Ishikawa (cell line): ENCODE data around the gene FAN1.

Experiments
- CEBPB ChIP-seq: IDR thresholded peaks from 2 replicates; pipeline ENCODE4 v1.6.1; 2012
- CREB1 ChIP-seq: IDR thresholded peaks from 2 replicates; pipeline ENCODE4 v1.6.1; 2012; ENCODE audit warnings: low read depth
- EGR1 ChIP-seq: IDR thresholded peaks from 2 replicates; pipeline ENCODE4 v1.6.1; 2012
- EP300 ChIP-seq: IDR thresholded peaks from 2 replicates; pipeline ENCODE4 v1.6.1; 2012; ENCODE audit warnings: borderline replicate concordance
- FOXM1 ChIP-seq: IDR thresholded peaks from 2 replicates; pipeline ENCODE4 v1.6.1; 2012; ENCODE audit warnings: low read depth, borderline replicate concordance
- MAX ChIP-seq: IDR thresholded peaks from 2 replicates; pipeline ENCODE4 v1.6.1; 2012
- NFIC ChIP-seq: IDR thresholded peaks from 2 replicates; pipeline ENCODE4 v1.6.1; 2012
- RAD21 ChIP-seq: IDR thresholded peaks from 2 replicates; pipeline ENCODE4 v1.6.1; 2012; ENCODE audit warnings: low read depth
- REST ChIP-seq: IDR thresholded peaks from 2 replicates; pipeline ENCODE4 v1.6.1; 2012; ENCODE audit warnings: low read depth, mild to moderate bottlenecking
- TAF1 ChIP-seq: IDR thresholded peaks from 2 replicates; pipeline ENCODE4 v1.6.1; 2012; ENCODE audit warnings: low read depth, mild to moderate bottlenecking
- TCF12 ChIP-seq: IDR thresholded peaks from 2 replicates; pipeline ENCODE4 v1.6.1; 2012; ENCODE audit warnings: low read depth
- TEAD4 ChIP-seq: IDR thresholded peaks from 2 replicates; pipeline ENCODE4 v1.6.1; 2012
- USF1 ChIP-seq: IDR thresholded peaks from 2 replicates; pipeline ENCODE4 v1.6.1; 2012
- YY1 ChIP-seq: IDR thresholded peaks from 2 replicates; pipeline ENCODE4 v1.6.1; 2012; ENCODE audit warnings: low read depth
- ZBTB7A ChIP-seq: IDR thresholded peaks from 2 replicates; pipeline ENCODE4 v1.6.1; 2012; ENCODE audit warnings: low read depth

Gene FAN1

GRCh38 chr15:30973379-30973778 is 69.7 kb downstream of the FAN1 start:
- TF ChIP-seq FOXM1 = no peak
- TF ChIP-seq USF1 = no peak
- TF ChIP-seq YY1 = no peak
- no peak for TF ChIP-seq ZBTB7A
- no peak for TF ChIP-seq TEAD4
- no peak for TF ChIP-seq TCF12
- no peak for TF ChIP-seq EGR1
- TF ChIP-seq NFIC = no peak
- TF ChIP-seq EP300 = no peak
- TF ChIP-seq CREB1 = no peak
- TF ChIP-seq REST = no peak
- no peak for TF ChIP-seq MAX
- no peak for TF ChIP-seq TAF1
- no peak for TF ChIP-seq CEBPB
- no peak for TF ChIP-seq RAD21

- TF ChIP-seq EP300 = no peak
- no peak for TF ChIP-seq CEBPB
- no peak for TF ChIP-seq CREB1
- TF ChIP-seq ZBTB7A = no peak
- no peak for TF ChIP-seq USF1
- no peak for TF ChIP-seq MAX
- TF ChIP-seq EGR1 = no peak
- no peak for TF ChIP-seq TAF1
- TF ChIP-seq REST = no peak
- no peak for TF ChIP-seq YY1
- no peak for TF ChIP-seq TCF12
- TF ChIP-seq FOXM1 = no peak
- no peak for TF ChIP-seq RAD21
- no peak for TF ChIP-seq NFIC
- no peak for TF ChIP-seq TEAD4
These were observed 70.4 kb downstream of the FAN1 start for GRCh38 chr15:30974112-30974511.

DNA sequence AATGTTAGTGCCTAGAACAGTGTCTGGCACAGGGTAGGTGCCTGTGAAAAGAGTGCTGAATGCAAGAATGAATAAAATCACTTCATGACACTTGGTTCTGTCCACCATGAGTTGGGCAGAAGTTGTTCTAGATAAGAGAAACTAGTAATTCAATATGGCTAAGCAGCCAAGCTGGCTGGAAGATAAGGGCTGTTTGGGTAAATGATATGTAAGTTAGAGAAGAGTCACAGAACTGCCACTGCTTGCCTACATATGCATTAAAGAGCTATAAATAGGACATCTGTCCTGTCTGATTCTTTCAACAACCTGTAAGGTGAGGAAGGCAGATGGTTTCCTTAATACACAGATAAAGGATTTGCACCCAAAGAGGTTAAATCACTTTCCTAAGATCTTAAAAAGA is 74.6 kb downstream of the FAN1 start:
- no peak for TF ChIP-seq REST
- TF ChIP-seq EP300 = no peak
- TF ChIP-seq USF1 = no peak
- TF ChIP-seq TEAD4 = no peak
- no peak for TF ChIP-seq EGR1
- TF ChIP-seq YY1 = no peak
- no peak for TF ChIP-seq CREB1
- TF ChIP-seq TAF1 = no peak
- TF ChIP-seq FOXM1 = no peak
- TF ChIP-seq TCF12 = no peak
- TF ChIP-seq CEBPB = no peak
- TF ChIP-seq RAD21 = no peak
- TF ChIP-seq ZBTB7A = no peak
- TF ChIP-seq MAX = no peak
- TF ChIP-seq NFIC = no peak

GRCh38 chr15:30979457-30979856 is 75.7 kb downstream of the FAN1 start:
- no peak for TF ChIP-seq CREB1
- TF ChIP-seq FOXM1 = no peak
- TF ChIP-seq REST = no peak
- TF ChIP-seq MAX = no peak
- TF ChIP-seq TEAD4 = no peak
- TF ChIP-seq USF1 = no peak
- TF ChIP-seq EGR1 = no peak
- TF ChIP-seq ZBTB7A = no peak
- TF ChIP-seq RAD21 = no peak
- TF ChIP-seq TCF12 = no peak
- no peak for TF ChIP-seq TAF1
- no peak for TF ChIP-seq YY1
- TF ChIP-seq EP300 = no peak
- no peak for TF ChIP-seq CEBPB
- TF ChIP-seq NFIC = no peak
